Measurements from ENCODE around the gene ANAPC5.

- TF ChIP-seq CTCF (IDR thresholded peaks at IDR 0.05) (no peak), ZFX (IDR thresholded peaks at IDR 0.05; ENCODE audit: borderline replicate concordance) (no peak)
Measured at GRCh38 chr12:121264951-121265515, 87.2 kb downstream of the ANAPC5 start.
